ENCODE measurements around the gene CRTC3. TPM values are rescaled to one million over a fixed set of nuclear protein-coding genes. Genes with fewer than 3 reads are reported as not detected.

Gene CRTC3
- total RNA-seq, 2 experiments from 2014 or later = 5.6 to 14.7 TPM

DNA sequence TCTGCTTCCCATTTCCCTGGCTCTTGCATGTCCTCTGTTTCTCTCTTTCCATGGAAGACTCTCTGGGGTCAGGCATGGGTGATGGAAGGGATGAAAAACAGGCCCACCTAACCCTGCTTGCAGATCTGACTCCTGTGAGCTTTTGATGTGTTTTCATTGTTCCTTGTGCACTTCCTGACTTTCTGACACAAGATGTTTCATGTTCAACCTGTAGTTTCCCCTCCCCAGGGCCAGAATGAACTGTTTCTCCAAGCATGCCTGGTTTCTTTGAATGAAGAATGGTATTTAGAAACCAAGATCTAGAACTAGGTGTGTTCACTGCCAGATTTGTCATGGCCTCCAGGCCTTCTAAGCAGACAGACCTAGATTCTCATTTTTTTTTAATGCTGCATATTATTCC is 36.1 kb upstream of the CRTC3 start:
- Histone ChIP-seq H3K27ac (ENCODE audit: low read depth, low read length, poor library complexity, severe bottlenecking) (no peak overlapping the region), H3K4me2 (ENCODE audit: low read length) (no peak overlapping the region), H3K4me3 (ENCODE audit: low read depth, low read length, poor library complexity, severe bottlenecking) (no peak overlapping the region), H4K20me1 (ENCODE audit: insufficient read depth, low read length) (no peaks in the 10 kb centered on the region), H3K9me3 (ENCODE audit: low read length) (no peaks in the 10 kb centered on the region), H3K9me2 (ENCODE audit: insufficient read depth, low read length) (no peaks in the 10 kb centered on the region), H3K36me3 (ENCODE audit: insufficient read depth, low read length) (peaks cover 81% of the 10 kb centered on the region), H2AFZ (ENCODE audit: low read length) (no peak overlapping the region), H3K79me2 (ENCODE audit: insufficient read depth, low read depth, low read length) (no peaks in the 10 kb centered on the region), H3K4me1 (ENCODE audit: insufficient read depth, low read length, poor library complexity, severe bottlenecking) (no peaks in the 10 kb centered on the region)
- intact Hi-C loops (cut with micrococcal nuclease; ENCODE audit: unreplicated experiment) = no loop called here
- ChIA-PET POLR2A (no interaction called here), CTCF (ENCODE audit: unreplicated experiment) (no interaction called here)
- no TSS peak for BruUV-seq (replicated peaks)
- TF ChIP-seq EZH2phosphoT487 (IDR thresholded peaks at IDR 0.05; ENCODE audit: borderline replicate concordance, low read depth, low read length) = no peak
- TF ChIP-seq, protein P1, sequence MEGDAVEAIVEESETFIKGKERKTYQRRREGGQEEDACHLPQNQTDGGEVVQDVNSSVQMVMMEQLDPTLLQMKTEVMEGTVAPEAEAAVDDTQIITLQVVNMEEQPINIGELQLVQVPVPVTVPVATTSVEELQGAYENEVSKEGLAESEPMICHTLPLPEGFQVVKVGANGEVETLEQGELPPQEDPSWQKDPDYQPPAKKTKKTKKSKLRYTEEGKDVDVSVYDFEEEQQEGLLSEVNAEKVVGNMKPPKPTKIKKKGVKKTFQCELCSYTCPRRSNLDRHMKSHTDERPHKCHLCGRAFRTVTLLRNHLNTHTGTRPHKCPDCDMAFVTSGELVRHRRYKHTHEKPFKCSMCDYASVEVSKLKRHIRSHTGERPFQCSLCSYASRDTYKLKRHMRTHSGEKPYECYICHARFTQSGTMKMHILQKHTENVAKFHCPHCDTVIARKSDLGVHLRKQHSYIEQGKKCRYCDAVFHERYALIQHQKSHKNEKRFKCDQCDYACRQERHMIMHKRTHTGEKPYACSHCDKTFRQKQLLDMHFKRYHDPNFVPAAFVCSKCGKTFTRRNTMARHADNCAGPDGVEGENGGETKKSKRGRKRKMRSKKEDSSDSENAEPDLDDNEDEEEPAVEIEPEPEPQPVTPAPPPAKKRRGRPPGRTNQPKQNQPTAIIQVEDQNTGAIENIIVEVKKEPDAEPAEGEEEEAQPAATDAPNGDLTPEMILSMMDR (conservative IDR thresholded peaks at IDR 0.05; ENCODE audit: low read length) = no peak
- no peak for DNase-seq (ENCODE audit: low spot score)

- no peaks in the 10 kb centered on the region for H4K20me1 ChIP-seq (ENCODE audit: insufficient read depth, low read length)
- TF ChIP-seq, protein P1 (conservative IDR thresholded peaks at IDR 0.05; ENCODE audit: low read length) = no peak
- no peak for TF ChIP-seq EZH2phosphoT487 (IDR thresholded peaks at IDR 0.05; ENCODE audit: borderline replicate concordance, low read depth, low read length)
- no peak overlapping the region for H3K27ac ChIP-seq (ENCODE audit: low read depth, low read length, poor library complexity, severe bottlenecking)
- no peak overlapping the region for H2AFZ ChIP-seq (ENCODE audit: low read length)
- ChIA-PET CTCF (ENCODE audit: unreplicated experiment) (no interaction called here), POLR2A (no interaction called here)
- no TSS peak for BruUV-seq (replicated peaks)
- no peaks in the 10 kb centered on the region for H3K9me3 ChIP-seq (ENCODE audit: low read length)
- no peaks in the 10 kb centered on the region for H3K79me2 ChIP-seq (ENCODE audit: insufficient read depth, low read depth, low read length)
- peaks cover 79% of the 10 kb centered on the region for H3K36me3 ChIP-seq (ENCODE audit: insufficient read depth, low read length)
- no peak overlapping the region for H3K4me2 ChIP-seq (ENCODE audit: low read length)
- no peaks in the 10 kb centered on the region for H3K9me2 ChIP-seq (ENCODE audit: insufficient read depth, low read length)
- intact Hi-C loops (cut with micrococcal nuclease; ENCODE audit: unreplicated experiment) = no loop called here
- no peak overlapping the region for H3K4me3 ChIP-seq (ENCODE audit: low read depth, low read length, poor library complexity, severe bottlenecking)
- H3K4me1 ChIP-seq (ENCODE audit: insufficient read depth, low read length, poor library complexity, severe bottlenecking) = no peaks in the 10 kb centered on the region
- no peak for DNase-seq (ENCODE audit: low spot score)
Measured at GRCh38 chr15:90495067-90495466, 34.7 kb upstream of the CRTC3 start.

DNA sequence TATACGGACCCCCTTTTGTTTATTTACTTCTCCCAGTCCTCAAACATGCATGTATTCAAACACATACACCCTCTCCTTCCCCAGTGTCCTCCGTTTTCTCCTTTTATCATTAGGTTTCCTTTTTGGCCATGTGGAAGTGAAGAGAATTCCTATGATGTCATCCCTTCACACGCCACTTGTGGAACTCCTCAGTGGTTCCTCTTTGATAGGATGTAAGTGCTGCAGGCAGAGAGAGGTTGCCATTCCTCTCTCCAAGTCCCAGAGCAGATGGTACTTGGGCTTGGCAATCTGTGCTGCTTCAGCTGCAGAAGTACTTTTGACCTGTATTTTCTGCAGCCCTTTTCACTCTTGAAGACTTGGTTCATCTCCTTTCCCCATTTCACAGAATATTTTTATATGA is 32.9 kb upstream of the CRTC3 start:
- POLR2A ChIA-PET = interaction anchor here (0.6 kb wide), 1 partner anchor 121 kb away, joined by 5 read pairs; no protein-coding TSS in a partner anchor

More for the DNA sequence above, 32.9 kb upstream of the CRTC3 start:
- Histone ChIP-seq H3K9me3 (ENCODE audit: low read length) (no peaks in the 10 kb centered on the region), H3K4me2 (ENCODE audit: low read length) (no peak overlapping the region), H3K27ac (ENCODE audit: low read depth, low read length, poor library complexity, severe bottlenecking) (no peak overlapping the region), H3K79me2 (ENCODE audit: insufficient read depth, low read depth, low read length) (no peaks in the 10 kb centered on the region), H3K9me2 (ENCODE audit: insufficient read depth, low read length) (no peaks in the 10 kb centered on the region), H2AFZ (ENCODE audit: low read length) (no peak overlapping the region), H3K36me3 (ENCODE audit: insufficient read depth, low read length) (peaks cover 76% of the 10 kb centered on the region), H3K4me1 (ENCODE audit: insufficient read depth, low read length, poor library complexity, severe bottlenecking) (no peaks in the 10 kb centered on the region), H3K4me3 (ENCODE audit: low read depth, low read length, poor library complexity, severe bottlenecking) (no peak overlapping the region), H4K20me1 (ENCODE audit: insufficient read depth, low read length) (no peaks in the 10 kb centered on the region)
- intact Hi-C loops (cut with micrococcal nuclease; ENCODE audit: unreplicated experiment) = no loop called here
- no peak for TF ChIP-seq EZH2phosphoT487 (IDR thresholded peaks at IDR 0.05; ENCODE audit: borderline replicate concordance, low read depth, low read length)
- TF ChIP-seq, protein P1 (conservative IDR thresholded peaks at IDR 0.05; ENCODE audit: low read length) = no peak
- DNase-seq (ENCODE audit: low spot score) = no peak
- no TSS peak for BruUV-seq (replicated peaks)
- CTCF ChIA-PET (ENCODE audit: unreplicated experiment) = no interaction called here

All from OCI-LY7 (cell line).